Measurements from ENCODE around the gene FAM53A.

The FAM53A gene

GRCh38 chr4:1630266-1630665, 53.8 kb downstream of the FAM53A start:
- no peaks in the 10 kb centered on the region for H3K27me3 ChIP-seq (ENCODE audit: insufficient read depth, low read length)
- no peaks in the 10 kb centered on the region for H3K36me3 ChIP-seq (ENCODE audit: insufficient read depth, low read depth, low read length)
- no peak overlapping the region for H3K27ac ChIP-seq (ENCODE audit: low read length)
- H3K4me3 ChIP-seq (ENCODE audit: low read length) = no peak overlapping the region
- no peaks in the 10 kb centered on the region for H3K9me3 ChIP-seq (ENCODE audit: insufficient read depth, low read depth, low read length)
- H3K4me1 ChIP-seq (ENCODE audit: insufficient read depth, low read length) = no peaks in the 10 kb centered on the region
- no peak overlapping the region for H3K9ac ChIP-seq (ENCODE audit: low read depth, low read length)

- Histone ChIP-seq H3K36me3 (ENCODE audit: insufficient read depth, low read depth, low read length) (no peaks in the 10 kb centered on the region), H3K4me3 (ENCODE audit: low read length) (no peak overlapping the region), H3K27me3 (ENCODE audit: insufficient read depth, low read length) (no peaks in the 10 kb centered on the region), H3K9me3 (ENCODE audit: insufficient read depth, low read depth, low read length) (peaks cover under 1% of the 10 kb centered on the region; the same call in 1 of the 2 replicates), H3K4me1 (ENCODE audit: insufficient read depth, low read length) (no peaks in the 10 kb centered on the region), H3K27ac (ENCODE audit: low read length) (no peak overlapping the region), H3K9ac (ENCODE audit: low read depth, low read length) (no peak overlapping the region)
Observed at GRCh38 chr4:1629699-1630083, 54.4 kb downstream of the FAM53A start.

- no peaks in the 10 kb centered on the region for H3K4me1 ChIP-seq (ENCODE audit: insufficient read depth, low read length)
- H3K27me3 ChIP-seq (ENCODE audit: insufficient read depth, low read length) = no peaks in the 10 kb centered on the region
- H3K36me3 ChIP-seq (ENCODE audit: insufficient read depth, low read depth, low read length) = no peaks in the 10 kb centered on the region
- H3K9me3 ChIP-seq (ENCODE audit: insufficient read depth, low read depth, low read length) = peaks cover 5% of the 10 kb centered on the region; the same call in 1 of the 2 replicates
- no peak overlapping the region for H3K9ac ChIP-seq (ENCODE audit: low read depth, low read length)
- no peak overlapping the region for H3K27ac ChIP-seq (ENCODE audit: low read length)
- H3K4me3 ChIP-seq (ENCODE audit: low read length) = no peak overlapping the region
Observed at GRCh38 chr4:1628892-1629698, 55.0 kb downstream of the FAM53A start.

GRCh38 chr4:1627417-1628313, 56.4 kb downstream of the FAM53A start:
- Histone ChIP-seq H3K9ac (ENCODE audit: low read depth, low read length) (no peak overlapping the region), H3K4me1 (ENCODE audit: insufficient read depth, low read length) (no peaks in the 10 kb centered on the region), H3K27me3 (ENCODE audit: insufficient read depth, low read length) (no peaks in the 10 kb centered on the region), H3K9me3 (ENCODE audit: insufficient read depth, low read depth, low read length) (peaks cover 5% of the 10 kb centered on the region; the same call in 1 of the 2 replicates), H3K27ac (ENCODE audit: low read length) (no peak overlapping the region), H3K4me3 (ENCODE audit: low read length) (no peak overlapping the region), H3K36me3 (ENCODE audit: insufficient read depth, low read depth, low read length) (no peaks in the 10 kb centered on the region)

- Histone ChIP-seq H3K27me3 (ENCODE audit: insufficient read depth, low read length) (no peaks in the 10 kb centered on the region), H3K4me1 (ENCODE audit: insufficient read depth, low read length) (no peaks in the 10 kb centered on the region), H3K27ac (ENCODE audit: low read length) (no peak overlapping the region), H3K4me3 (ENCODE audit: low read length) (no peak overlapping the region), H3K36me3 (ENCODE audit: insufficient read depth, low read depth, low read length) (no peaks in the 10 kb centered on the region), H3K9ac (ENCODE audit: low read depth, low read length) (no peak overlapping the region), H3K9me3 (ENCODE audit: insufficient read depth, low read depth, low read length) (peaks cover 5% of the 10 kb centered on the region; the same call in 1 of the 2 replicates)
Observed at GRCh38 chr4:1626941-1627340, 57.2 kb downstream of the FAM53A start.

GRCh38 chr4:1626151-1626550, 58.0 kb downstream of the FAM53A start:
- Histone ChIP-seq H3K27me3 (ENCODE audit: insufficient read depth, low read length) (no peaks in the 10 kb centered on the region), H3K9ac (ENCODE audit: low read depth, low read length) (no peak overlapping the region), H3K9me3 (ENCODE audit: insufficient read depth, low read depth, low read length) (peaks cover 5% of the 10 kb centered on the region; the same call in 1 of the 2 replicates), H3K4me1 (ENCODE audit: insufficient read depth, low read length) (no peaks in the 10 kb centered on the region), H3K27ac (ENCODE audit: low read length) (no peak overlapping the region), H3K4me3 (ENCODE audit: low read length) (no peak overlapping the region), H3K36me3 (ENCODE audit: insufficient read depth, low read depth, low read length) (no peaks in the 10 kb centered on the region)

- H3K9me3 ChIP-seq (ENCODE audit: insufficient read depth, low read depth, low read length) = peaks cover 5% of the 10 kb centered on the region; the same call in 1 of the 2 replicates
- no peaks in the 10 kb centered on the region for H3K4me1 ChIP-seq (ENCODE audit: insufficient read depth, low read length)
- H3K9ac ChIP-seq (ENCODE audit: low read depth, low read length) = no peak overlapping the region
- no peak overlapping the region for H3K4me3 ChIP-seq (ENCODE audit: low read length)
- H3K27ac ChIP-seq (ENCODE audit: low read length) = no peak overlapping the region
- H3K27me3 ChIP-seq (ENCODE audit: insufficient read depth, low read length) = no peaks in the 10 kb centered on the region
- no peaks in the 10 kb centered on the region for H3K36me3 ChIP-seq (ENCODE audit: insufficient read depth, low read depth, low read length)
Observed at GRCh38 chr4:1625600-1626138, 58.4 kb downstream of the FAM53A start.

GRCh38 chr4:1624519-1624910, 59.6 kb downstream of the FAM53A start:
- Histone ChIP-seq H3K27me3 (ENCODE audit: insufficient read depth, low read length) (no peaks in the 10 kb centered on the region), H3K4me1 (ENCODE audit: insufficient read depth, low read length) (no peaks in the 10 kb centered on the region), H3K27ac (ENCODE audit: low read length) (no peak overlapping the region), H3K9ac (ENCODE audit: low read depth, low read length) (no peak overlapping the region), H3K36me3 (ENCODE audit: insufficient read depth, low read depth, low read length) (no peaks in the 10 kb centered on the region), H3K4me3 (ENCODE audit: low read length) (no peak overlapping the region), H3K9me3 (ENCODE audit: insufficient read depth, low read depth, low read length) (peaks cover 5% of the 10 kb centered on the region; the same call in 1 of the 2 replicates)

- no peaks in the 10 kb centered on the region for H3K27me3 ChIP-seq (ENCODE audit: insufficient read depth, low read length)
- H3K36me3 ChIP-seq (ENCODE audit: insufficient read depth, low read depth, low read length) = no peaks in the 10 kb centered on the region
- H3K27ac ChIP-seq (ENCODE audit: low read length) = no peak overlapping the region
- H3K4me3 ChIP-seq (ENCODE audit: low read length) = no peak overlapping the region
- H3K4me1 ChIP-seq (ENCODE audit: insufficient read depth, low read length) = no peaks in the 10 kb centered on the region
- peaks cover 5% of the 10 kb centered on the region; the same call in 1 of the 2 replicates for H3K9me3 ChIP-seq (ENCODE audit: insufficient read depth, low read depth, low read length)
- no peak overlapping the region for H3K9ac ChIP-seq (ENCODE audit: low read depth, low read length)
Observed at GRCh38 chr4:1623821-1624518, 60.1 kb downstream of the FAM53A start.

- no peak overlapping the region for H3K9ac ChIP-seq (ENCODE audit: low read depth, low read length)
- no peaks in the 10 kb centered on the region for H3K4me1 ChIP-seq (ENCODE audit: insufficient read depth, low read length)
- no peaks in the 10 kb centered on the region for H3K36me3 ChIP-seq (ENCODE audit: insufficient read depth, low read depth, low read length)
- H3K27me3 ChIP-seq (ENCODE audit: insufficient read depth, low read length) = no peaks in the 10 kb centered on the region
- H3K9me3 ChIP-seq (ENCODE audit: insufficient read depth, low read depth, low read length) = peaks cover 5% of the 10 kb centered on the region; the same call in 1 of the 2 replicates
- H3K4me3 ChIP-seq (ENCODE audit: low read length) = no peak overlapping the region
- H3K27ac ChIP-seq (ENCODE audit: low read length) = no peak overlapping the region
Observed at GRCh38 chr4:1623400-1623799, 60.7 kb downstream of the FAM53A start.

- Histone ChIP-seq H3K27me3 (ENCODE audit: insufficient read depth, low read length) (no peaks in the 10 kb centered on the region), H3K4me1 (ENCODE audit: insufficient read depth, low read length) (no peaks in the 10 kb centered on the region), H3K9me3 (ENCODE audit: insufficient read depth, low read depth, low read length) (peaks cover 5% of the 10 kb centered on the region; the same call in 1 of the 2 replicates), H3K4me3 (ENCODE audit: low read length) (no peak overlapping the region), H3K9ac (ENCODE audit: low read depth, low read length) (no peak overlapping the region), H3K36me3 (ENCODE audit: insufficient read depth, low read depth, low read length) (no peaks in the 10 kb centered on the region), H3K27ac (ENCODE audit: low read length) (no peak overlapping the region)
Observed at GRCh38 chr4:1622956-1623355, 61.2 kb downstream of the FAM53A start.

Measured in iPS-20b (cell line).